ENCODE results near the gene ARHGEF1. TPM values are rescaled to one million over a fixed set of nuclear protein-coding genes. Genes with fewer than 3 reads are reported as not detected.
A peak's percentile ranks its signal among the peaks of the same experiment; 100 is the strongest.

The ARHGEF1 gene
- total RNA-seq, 1 experiment from 2014 or later = 106 TPM

DNA sequence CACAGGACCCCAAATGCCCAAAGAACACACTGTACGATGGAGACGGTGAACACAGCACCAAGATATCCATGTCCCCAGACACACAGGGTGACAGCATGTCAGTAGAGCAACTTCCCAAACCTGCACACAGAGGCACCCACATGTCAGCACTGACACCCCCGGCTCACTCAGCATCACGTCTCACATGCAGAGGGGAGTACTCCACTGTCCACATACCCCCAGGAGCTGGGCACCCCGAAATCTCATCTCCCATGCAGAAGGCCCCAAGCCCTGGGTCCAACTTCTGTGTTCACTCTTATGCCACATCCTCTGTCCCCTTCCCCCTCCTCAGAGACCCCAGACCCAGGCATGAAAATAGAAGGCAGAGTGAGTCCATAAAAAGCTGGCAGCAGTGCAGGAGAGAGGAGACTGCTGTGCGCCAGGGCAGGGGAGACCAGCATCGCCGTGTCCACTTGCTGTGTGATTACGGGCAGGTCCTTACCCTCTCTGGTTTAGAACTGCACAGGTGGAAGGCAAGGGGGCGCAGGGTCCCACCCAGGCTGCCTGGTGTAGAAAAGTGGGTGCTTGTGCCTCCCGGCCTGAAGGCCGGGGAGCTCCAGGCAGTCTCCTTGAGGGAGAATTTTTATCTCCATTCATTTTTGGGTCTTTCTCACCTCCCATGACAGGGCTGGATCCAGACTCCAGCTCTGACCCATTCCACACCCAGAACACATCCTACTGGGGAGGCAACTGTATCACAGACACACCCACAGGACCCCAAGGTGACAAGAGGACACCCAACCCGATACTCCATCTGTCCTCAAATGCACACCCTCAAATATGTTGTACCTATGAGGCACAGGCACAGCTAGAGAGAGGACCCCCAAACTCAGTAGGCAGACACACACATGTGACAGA is 28.3 kb downstream of the ARHGEF1 start:
- TF ChIP-seq, protein P1, sequence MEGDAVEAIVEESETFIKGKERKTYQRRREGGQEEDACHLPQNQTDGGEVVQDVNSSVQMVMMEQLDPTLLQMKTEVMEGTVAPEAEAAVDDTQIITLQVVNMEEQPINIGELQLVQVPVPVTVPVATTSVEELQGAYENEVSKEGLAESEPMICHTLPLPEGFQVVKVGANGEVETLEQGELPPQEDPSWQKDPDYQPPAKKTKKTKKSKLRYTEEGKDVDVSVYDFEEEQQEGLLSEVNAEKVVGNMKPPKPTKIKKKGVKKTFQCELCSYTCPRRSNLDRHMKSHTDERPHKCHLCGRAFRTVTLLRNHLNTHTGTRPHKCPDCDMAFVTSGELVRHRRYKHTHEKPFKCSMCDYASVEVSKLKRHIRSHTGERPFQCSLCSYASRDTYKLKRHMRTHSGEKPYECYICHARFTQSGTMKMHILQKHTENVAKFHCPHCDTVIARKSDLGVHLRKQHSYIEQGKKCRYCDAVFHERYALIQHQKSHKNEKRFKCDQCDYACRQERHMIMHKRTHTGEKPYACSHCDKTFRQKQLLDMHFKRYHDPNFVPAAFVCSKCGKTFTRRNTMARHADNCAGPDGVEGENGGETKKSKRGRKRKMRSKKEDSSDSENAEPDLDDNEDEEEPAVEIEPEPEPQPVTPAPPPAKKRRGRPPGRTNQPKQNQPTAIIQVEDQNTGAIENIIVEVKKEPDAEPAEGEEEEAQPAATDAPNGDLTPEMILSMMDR (IDR thresholded peaks at IDR 0.05; ENCODE audit: unreplicated experiment) = no peak
- ChIA-PET CTCF (interaction anchor here (0.6 kb wide), 1 partner anchor 43 kb away, joined by 4 read pairs; no protein-coding TSS in a partner anchor), POLR2A (interaction anchor here (0.6 to 1.0 kb wide), 4 partner anchors 13 to 63 kb away, joined by 3 read pairs; no protein-coding TSS in a partner anchor)
- DNase-seq (ENCODE audit: unreplicated experiment) = no peak
- Mint-ChIP-seq H3K27ac (ENCODE audit: low read depth, unreplicated experiment) (no peak overlapping the region), H3K36me3 (ENCODE audit: insufficient read depth, unreplicated experiment) (peaks cover 18% of the 10 kb centered on the region), H3K4me3 (ENCODE audit: unreplicated experiment) (no peak overlapping the region), H3K4me1 (ENCODE audit: insufficient read depth, unreplicated experiment) (peaks cover 6% of the 10 kb centered on the region), H3K27me3 (ENCODE audit: insufficient read depth, unreplicated experiment) (no peaks in the 10 kb centered on the region), H3K9me3 (ENCODE audit: unreplicated experiment) (no peaks in the 10 kb centered on the region)
- intact Hi-C loops (cut with micrococcal nuclease) = no loop called here
- TSS peak; percentile 24 for BruUV-seq (replicated peaks)

DNA sequence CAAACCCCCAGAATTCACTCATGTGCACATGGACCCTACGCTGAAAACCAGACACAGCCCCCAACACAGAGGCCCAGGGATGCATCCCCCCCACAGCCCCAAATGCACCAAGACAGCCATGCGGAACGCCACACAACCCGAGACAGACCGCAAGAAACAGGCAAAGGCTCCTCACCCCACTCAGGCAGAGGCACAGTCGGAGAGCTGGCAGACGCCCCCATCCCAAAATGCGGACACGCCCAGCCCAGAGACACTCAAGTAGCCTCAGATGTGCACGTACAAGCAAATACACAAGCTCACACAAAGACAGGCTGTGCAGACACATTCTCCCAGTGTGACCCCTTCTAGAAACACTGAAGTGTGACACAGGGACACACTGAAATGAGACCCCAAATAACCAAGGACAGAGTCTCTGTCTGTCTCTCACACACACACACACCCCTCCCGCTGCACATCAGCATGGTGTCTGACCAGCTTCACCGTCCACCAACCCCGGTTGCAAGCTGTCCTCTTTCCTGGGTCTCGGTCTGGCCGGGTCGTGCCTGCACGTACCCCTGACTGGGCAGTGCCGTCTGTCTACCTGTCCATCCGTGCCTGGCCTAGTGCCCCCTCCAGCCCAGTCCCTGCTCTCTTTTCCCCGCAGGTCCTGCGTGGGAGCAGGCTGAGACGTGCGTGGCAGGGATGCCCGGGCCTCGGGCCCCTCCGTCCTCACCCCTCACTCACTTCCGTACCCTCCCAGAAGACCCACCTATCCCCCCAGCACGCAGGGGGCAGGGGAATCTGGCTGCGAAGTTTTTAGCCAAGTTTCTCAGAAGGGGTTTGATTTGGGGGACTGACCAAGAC is 29.1 kb downstream of the ARHGEF1 start:
- CTCF ChIA-PET = interaction anchor here (0.7 kb wide), 2 partner anchors 476 to 1796 kb away, joined by 3 to 4 read pairs; no protein-coding TSS in a partner anchor
- TF ChIP-seq, protein P1 (IDR thresholded peaks at IDR 0.05; ENCODE audit: unreplicated experiment) = no peak
- no TSS peak for BruUV-seq (replicated peaks)
- H3K4me3 Mint-ChIP-seq (ENCODE audit: unreplicated experiment) = no peak overlapping the region
- no peaks in the 10 kb centered on the region for H3K9me3 Mint-ChIP-seq (ENCODE audit: unreplicated experiment)
- H3K4me1 Mint-ChIP-seq (ENCODE audit: insufficient read depth, unreplicated experiment) = peaks cover 6% of the 10 kb centered on the region
- POLR2A ChIA-PET = interaction anchor here (0.6 to 1.0 kb wide), 3 partner anchors 14 to 28 kb away, joined by 3 read pairs; no protein-coding TSS in a partner anchor
- DNase-seq (ENCODE audit: unreplicated experiment) = no peak
- intact Hi-C loops (cut with micrococcal nuclease) = no loop called here
- no peaks in the 10 kb centered on the region for H3K27me3 Mint-ChIP-seq (ENCODE audit: insufficient read depth, unreplicated experiment)
- H3K36me3 Mint-ChIP-seq (ENCODE audit: insufficient read depth, unreplicated experiment) = peaks cover 11% of the 10 kb centered on the region
- H3K27ac Mint-ChIP-seq (ENCODE audit: low read depth, unreplicated experiment) = no peak overlapping the region

DNA sequence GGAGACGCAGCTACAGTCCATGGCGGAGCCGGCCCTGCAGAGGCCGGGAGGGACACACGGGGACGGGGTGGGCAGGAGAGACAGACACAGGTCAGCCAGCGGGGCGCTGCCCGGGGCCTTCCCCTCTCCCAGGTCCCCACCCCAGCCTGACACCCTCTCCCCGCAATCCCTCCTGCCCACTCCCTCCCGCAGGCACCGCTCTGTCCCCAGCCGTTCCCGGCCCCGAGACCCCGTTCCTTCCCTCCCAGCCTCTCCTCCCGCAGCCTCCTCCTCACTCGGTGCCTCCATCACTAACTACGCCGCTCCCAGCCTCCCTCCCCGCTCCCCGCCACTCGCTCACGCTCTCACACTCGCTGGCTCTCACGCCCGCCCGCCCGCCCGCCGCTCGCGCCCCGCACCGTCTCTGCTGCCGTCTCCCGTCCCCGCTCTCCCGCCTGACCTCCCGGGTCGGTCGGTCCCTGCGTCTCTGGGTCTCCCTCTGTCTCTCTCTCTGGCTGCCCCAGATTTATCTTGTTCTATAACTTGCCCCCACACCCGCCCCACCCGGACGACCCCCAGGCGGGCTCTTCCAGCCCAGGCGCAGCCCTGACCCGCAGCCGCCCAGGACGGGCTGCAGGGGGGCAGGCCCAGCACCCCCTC is 30.0 kb downstream of the ARHGEF1 start:
- Mint-ChIP-seq H3K9me3 (ENCODE audit: unreplicated experiment) (no peaks in the 10 kb centered on the region), H3K27me3 (ENCODE audit: insufficient read depth, unreplicated experiment) (no peaks in the 10 kb centered on the region), H3K36me3 (ENCODE audit: insufficient read depth, unreplicated experiment) (peaks cover 7% of the 10 kb centered on the region), H3K4me1 (ENCODE audit: insufficient read depth, unreplicated experiment) (peaks cover 6% of the 10 kb centered on the region), H3K4me3 (ENCODE audit: unreplicated experiment) (no peak overlapping the region), H3K27ac (ENCODE audit: low read depth, unreplicated experiment) (no peak overlapping the region)
- intact Hi-C loops (cut with micrococcal nuclease) = no loop called here
- ChIA-PET CTCF (no interaction called here), POLR2A (no interaction called here)
- no TSS peak for BruUV-seq (replicated peaks)
- TF ChIP-seq, protein P1 (IDR thresholded peaks at IDR 0.05; ENCODE audit: unreplicated experiment) = no peak
- no peak for DNase-seq (ENCODE audit: unreplicated experiment)

Data from MCF 10A (cell line).